Fibroblast of villous mesenchyme (primary cell): ENCODE data around the gene FOXN1. TPM values are rescaled to one million over a fixed set of nuclear protein-coding genes. Genes with fewer than 3 reads are reported as not detected.

Source experiments
- DNase-seq: peaks from one replicate; pipeline ENCODE4 v3.0.0-alpha.2; 2010; ENCODE audit warnings: low read depth
- H3K4me3 ChIP-seq: 2 replicates; pipeline ENCODE4 v1.5.1; 2011; ENCODE audit warnings: low read depth, mild to moderate bottlenecking, low read length
- total RNA-seq: library from RNA; depleted of rRNA; stranded (reverse); fragments of >200 nt; gene quantifications from 2 replicates; pipeline ENCODE4 v1.2.3, GENCODE V29; 2012
- TF ChIP-seq, protein P1 (sequence below): IDR thresholded peaks from 2 replicates; pipeline ENCODE4 v1.5.1; 2012; ENCODE audit warnings: low read depth, mild to moderate bottlenecking, low read length; ENCODE audit not compliant: insufficient read depth

The FOXN1 gene
- total RNA-seq, 1 donor = not detected

- no peak for DNase-seq
- TF ChIP-seq, protein P1, sequence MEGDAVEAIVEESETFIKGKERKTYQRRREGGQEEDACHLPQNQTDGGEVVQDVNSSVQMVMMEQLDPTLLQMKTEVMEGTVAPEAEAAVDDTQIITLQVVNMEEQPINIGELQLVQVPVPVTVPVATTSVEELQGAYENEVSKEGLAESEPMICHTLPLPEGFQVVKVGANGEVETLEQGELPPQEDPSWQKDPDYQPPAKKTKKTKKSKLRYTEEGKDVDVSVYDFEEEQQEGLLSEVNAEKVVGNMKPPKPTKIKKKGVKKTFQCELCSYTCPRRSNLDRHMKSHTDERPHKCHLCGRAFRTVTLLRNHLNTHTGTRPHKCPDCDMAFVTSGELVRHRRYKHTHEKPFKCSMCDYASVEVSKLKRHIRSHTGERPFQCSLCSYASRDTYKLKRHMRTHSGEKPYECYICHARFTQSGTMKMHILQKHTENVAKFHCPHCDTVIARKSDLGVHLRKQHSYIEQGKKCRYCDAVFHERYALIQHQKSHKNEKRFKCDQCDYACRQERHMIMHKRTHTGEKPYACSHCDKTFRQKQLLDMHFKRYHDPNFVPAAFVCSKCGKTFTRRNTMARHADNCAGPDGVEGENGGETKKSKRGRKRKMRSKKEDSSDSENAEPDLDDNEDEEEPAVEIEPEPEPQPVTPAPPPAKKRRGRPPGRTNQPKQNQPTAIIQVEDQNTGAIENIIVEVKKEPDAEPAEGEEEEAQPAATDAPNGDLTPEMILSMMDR = no peak
- no peak overlapping the region for H3K4me3 ChIP-seq
Observed at GRCh38 chr17:28495635-28496034, 10.5 kb upstream of the FOXN1 start.

DNA sequence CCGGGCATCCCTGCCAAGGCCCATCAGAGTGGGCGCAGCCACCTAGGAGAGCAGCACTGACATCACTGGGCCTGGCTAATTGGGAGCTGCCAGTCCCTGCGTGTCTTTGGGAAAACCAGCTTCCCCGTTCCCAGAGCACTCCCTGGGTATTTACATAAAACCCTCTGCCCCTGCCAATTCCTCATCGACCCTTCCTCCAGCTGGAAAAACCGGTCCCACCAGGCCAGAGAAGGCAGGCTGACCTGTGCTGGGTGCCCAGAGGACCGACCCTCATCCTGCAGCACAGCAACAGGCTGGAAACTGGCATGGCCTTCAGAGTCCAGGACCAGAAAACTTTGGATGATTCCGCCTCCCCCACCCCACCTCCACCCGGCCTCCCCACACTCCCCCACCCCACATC, 8.2 kb upstream of the FOXN1 start:
- no peak overlapping the region for H3K4me3 ChIP-seq
- DNase-seq = no peak
- TF ChIP-seq, protein P1 = no peak

- TF ChIP-seq, protein P1 = no peak
- H3K4me3 ChIP-seq = no peak overlapping the region
- DNase-seq = no peak
Observed at GRCh38 chr17:28498652-28499363, 7.3 kb upstream of the FOXN1 start.

GRCh38 chr17:28499364-28499664, 6.8 kb upstream of the FOXN1 start:
- TF ChIP-seq, protein P1 = no peak
- no peak overlapping the region for H3K4me3 ChIP-seq
- no peak for DNase-seq

DNA sequence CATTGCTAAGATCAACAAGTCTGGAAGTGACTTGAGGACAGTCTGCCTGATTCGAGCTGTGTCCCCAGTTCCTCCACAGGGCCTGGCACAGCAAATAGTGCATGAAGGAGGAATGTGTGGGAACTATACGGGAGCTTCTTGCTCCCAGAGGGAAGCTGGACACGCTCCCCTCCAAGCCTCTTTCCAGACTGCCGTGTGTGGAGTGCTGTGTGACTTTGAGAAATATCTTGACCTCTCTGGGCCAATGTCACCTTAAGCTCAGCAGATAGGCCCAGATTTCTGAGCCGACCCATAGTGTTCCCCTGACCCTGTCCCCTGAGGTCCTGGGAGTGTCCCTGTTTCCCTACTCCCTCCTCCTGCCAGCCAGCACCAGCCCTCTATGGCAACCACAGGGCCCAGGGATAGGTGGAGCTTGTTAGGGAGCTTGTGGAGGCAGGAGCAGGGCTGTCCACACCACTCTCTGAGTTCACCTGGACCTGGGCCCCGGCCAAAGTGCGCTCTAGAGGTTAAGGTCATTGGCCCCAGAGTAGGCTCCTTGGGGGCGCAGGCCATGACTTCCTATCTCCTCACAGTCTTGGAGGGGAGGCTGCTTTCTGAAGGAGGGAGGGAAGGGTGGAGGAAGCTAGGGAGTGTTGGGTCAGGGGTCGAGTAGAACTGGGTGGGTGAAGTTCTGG, 6.3 kb upstream of the FOXN1 start:
- no peak overlapping the region for H3K4me3 ChIP-seq
- no peak for DNase-seq
- TF ChIP-seq, protein P1 = no peak

DNA sequence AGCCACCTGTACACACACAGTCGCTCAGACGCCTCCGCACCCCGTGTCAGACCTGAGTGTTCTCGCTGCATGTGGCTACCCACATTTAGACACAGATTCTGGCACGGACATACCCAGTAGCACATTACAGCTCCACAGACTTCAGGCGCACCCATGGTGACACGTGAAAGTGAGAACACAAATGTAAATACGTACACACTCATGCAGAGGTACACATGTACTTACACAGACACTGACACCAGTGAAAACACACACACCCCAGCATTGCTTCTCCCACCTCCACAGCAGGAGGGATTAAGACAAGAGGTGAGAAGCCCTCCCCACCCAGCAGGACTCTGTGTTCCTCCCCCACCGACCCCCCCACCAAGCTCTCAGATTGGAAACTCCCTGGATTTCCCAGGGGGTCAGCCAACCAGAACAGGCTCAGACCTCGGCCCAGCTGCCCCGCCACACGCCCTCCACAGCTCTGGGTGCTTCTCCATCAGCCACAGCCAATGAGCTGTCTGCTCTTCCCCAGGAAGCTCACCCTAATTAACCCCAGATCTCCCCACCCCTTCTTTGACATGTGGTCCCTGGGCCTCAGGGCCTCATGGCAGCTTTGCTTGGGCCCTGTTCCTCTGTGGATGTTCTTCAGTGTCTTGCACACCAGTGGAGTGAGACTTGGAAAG, 5.3 kb upstream of the FOXN1 start:
- TF ChIP-seq, protein P1 = no peak
- no peak overlapping the region for H3K4me3 ChIP-seq
- no peak for DNase-seq
